Islet precursor cell (in vitro differentiated cells): ENCODE results near the gene MAP4K4.
"Not testable (repeated sequence)": the region's sequence is repeated elsewhere in the genome, so short reads cannot be mapped to it uniquely, and the experiment has no call there.

Source experiments
- DNase-seq: peaks from one replicate; pipeline ENCODE4 v3.0.0-alpha.2; 2018

MAP4K4 gene

DNA sequence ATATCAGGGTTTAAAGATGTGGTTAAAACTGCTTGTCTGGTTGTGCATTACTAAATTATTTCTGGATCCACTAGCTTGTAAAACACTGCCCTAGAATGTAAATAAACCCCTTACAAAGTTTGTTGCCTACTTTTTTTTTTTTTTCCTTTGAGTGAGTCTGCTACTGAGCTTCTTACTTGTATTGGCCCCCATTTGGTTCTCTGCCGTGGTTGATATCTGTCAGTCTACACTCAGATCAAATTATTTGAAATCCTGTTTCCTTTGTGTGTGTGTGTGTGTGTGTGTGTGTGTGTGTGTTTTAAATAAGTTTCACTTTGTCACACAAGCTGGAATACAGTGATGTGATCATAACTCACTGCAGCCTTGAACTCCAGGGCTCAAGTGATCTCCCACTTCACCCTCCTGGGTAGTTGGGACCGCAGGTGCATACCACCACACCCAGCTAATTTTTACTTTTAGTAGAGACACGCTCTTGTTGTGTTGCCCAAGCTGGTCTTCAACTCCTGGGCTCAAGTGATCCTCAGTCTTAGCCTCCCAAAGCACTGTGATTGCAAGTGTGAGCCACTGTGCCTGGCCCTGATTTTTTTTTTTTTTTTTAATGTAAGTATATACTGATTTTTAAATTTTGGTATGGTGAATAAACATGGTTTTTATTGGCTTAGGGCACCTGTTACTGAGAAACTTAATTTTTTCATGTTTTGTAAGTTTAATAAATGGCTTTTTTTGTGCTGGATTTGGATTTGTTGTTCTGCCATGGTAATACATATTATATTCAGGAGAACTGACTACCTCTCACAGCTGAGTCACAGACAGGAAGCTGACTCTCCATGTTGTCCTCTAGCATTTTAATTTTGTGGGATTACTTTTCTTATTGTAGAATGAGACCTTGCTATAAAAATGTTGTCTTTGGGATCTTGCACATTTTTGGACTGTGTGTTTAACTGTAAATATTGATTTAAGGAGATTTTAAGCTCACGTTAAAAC lies 48.5 kb downstream of the MAP4K4 start:
- DNase-seq: no peak

GRCh38 chr2:101748000-101748399 lies 50.5 kb downstream of the MAP4K4 start:
- DNase-seq: no peak

- not testable (repeated sequence) for DNase-seq
These were observed 51.0 kb downstream of the MAP4K4 start for GRCh38 chr2:101748462-101748861.

DNA sequence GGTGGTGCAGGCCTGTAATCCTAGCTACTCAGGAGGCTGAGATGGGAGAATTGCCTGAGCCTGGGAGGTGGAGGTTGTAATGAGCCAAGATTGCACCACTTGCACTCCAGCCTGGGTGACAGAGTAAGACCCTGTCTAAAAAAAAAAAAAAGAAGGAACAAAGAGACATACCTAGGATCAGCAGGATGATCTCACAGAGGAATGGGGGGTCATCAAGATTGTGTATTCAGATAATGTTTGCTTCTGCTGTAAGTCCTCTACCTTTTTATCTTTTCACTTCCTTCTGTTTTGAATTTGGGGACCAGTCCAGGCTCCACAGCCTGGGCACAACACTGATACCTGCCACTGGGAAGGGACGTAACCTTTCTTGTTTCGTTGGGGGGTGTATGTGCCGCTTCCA lies 53.2 kb downstream of the MAP4K4 start:
- DNase-seq: no peak

DNA sequence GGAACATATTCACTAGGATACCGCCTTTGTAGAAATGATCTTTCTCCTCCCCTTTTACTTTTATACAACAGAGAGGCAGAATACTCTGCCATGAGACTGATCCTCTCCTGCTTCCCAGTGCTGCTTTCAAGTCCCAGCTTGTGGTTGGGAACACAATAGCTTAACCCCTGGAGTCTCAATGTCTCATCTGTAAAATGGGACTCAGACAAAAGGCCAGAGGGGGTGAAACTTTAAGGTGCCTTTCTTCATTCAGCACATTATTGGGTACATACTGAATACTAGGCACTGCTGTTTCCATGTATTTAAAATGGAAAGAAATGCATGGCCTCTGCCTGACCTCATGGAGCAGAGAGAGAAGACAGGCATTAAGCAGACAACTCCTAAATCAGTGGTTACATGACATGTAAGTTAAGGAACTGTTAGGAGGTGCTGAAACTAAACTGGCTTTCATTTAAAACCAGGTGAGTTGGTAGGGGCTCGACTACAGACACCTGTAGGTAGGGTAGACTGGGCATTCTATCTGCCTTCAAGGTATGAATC lies 53.8 kb downstream of the MAP4K4 start:
- no peak for DNase-seq

DNA sequence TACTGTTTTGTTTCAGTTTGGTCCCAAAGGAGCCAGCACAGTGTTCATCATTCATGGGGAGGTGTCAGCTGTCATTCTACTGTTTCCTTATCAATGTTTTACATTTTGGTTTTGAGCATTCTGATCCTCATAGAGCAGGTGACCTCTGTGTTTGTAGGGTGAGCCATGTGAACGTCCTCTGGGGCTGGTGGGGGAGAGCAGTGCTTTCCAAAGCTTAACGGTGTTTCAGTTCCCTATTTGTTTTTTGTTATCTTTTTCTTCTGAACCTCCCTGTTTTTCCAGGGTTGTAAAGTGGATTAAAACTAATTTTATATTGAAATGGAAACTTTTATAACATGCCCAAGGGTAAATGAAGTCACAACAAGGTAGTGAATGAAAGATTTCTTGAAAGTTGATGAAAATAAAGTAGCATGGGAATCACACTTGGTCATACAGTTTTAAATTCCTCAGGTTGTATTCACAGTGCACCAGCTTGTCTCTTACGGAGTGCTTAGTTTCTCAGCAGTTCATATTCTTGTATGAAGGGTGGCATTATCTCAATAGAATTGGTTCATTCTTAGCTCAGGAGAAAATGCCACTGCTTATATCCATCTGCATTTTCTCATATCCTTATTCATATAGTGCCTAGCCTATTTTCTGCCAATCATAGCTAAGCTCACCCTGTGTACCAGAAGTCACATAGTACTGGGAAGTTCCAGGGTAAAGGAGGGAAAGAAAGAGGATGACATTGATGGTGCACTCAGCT lies 54.5 kb downstream of the MAP4K4 start:
- no peak for DNase-seq

DNA sequence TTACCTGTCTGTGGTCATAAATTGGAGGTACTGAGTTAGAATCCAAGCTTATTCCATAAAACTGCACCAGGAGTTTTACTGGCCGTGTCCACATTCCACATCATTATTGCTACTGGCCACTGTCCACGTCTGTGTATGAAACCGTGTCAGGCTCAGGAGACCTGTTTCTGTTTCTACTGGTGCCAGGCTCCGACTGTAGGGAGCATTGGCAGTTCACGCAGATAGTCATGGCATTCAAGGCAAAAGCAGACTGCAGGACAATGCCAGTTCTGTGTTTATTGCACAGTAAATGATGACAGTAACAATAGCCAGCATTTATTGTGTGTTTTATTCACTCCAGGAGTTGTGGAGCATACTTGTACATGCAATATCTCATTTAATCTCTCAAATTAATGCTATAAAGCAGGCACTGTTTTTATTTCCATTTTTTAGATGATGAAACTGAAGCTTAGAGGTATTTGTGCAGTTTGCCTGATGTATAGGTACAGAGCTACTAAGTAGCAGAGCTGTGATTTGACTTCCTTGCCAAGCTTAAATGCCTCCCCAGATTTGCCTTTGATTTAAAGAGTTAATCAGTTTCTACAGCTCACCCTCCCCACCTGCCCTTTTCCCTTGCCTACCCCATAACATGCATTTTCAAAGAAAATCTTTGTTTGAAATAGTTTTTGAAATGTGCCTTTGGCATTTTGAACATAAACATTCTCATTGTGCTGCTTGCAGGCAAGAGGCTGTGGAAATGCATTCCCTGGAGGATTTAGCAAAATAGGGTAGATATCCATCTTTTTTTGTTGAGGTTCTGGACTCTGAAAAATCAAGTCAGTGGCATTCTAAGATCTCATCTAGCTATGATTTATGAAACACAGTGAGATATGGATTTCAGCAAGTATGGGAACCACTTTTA lies 55.5 kb downstream of the MAP4K4 start:
- DNase-seq: no peak

GRCh38 chr2:101753720-101754490 lies 56.4 kb downstream of the MAP4K4 start:
- no peak for DNase-seq

- no peak for DNase-seq
These were observed 57.1 kb downstream of the MAP4K4 start for GRCh38 chr2:101754618-101755017.

- no peak for DNase-seq
These were observed 58.8 kb downstream of the MAP4K4 start for GRCh38 chr2:101756266-101756665.

- DNase-seq: no peak
These were observed 60.5 kb downstream of the MAP4K4 start for GRCh38 chr2:101758001-101758400.

DNA sequence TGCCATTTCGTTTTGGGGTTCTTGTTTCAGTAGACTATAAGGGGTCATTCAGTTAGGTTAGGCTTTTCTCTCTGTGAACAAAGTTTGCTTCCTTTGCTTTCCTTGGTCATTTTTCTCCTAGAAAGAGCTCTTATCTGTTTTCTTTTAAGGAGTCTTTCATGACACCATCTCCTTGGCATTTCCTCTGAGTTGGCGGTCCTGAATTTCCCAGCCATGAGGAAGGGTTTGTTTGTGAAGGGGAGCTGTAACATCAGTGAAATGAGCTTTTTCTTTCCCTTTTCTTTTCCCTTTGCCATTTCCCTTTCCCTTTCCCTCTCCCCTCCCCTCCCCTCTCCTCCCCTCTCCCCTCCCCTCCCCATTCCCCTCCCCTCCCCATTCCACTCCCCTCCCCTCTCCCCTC lies 61.7 kb downstream of the MAP4K4 start:
- DNase-seq: peak; percentile 86

DNA sequence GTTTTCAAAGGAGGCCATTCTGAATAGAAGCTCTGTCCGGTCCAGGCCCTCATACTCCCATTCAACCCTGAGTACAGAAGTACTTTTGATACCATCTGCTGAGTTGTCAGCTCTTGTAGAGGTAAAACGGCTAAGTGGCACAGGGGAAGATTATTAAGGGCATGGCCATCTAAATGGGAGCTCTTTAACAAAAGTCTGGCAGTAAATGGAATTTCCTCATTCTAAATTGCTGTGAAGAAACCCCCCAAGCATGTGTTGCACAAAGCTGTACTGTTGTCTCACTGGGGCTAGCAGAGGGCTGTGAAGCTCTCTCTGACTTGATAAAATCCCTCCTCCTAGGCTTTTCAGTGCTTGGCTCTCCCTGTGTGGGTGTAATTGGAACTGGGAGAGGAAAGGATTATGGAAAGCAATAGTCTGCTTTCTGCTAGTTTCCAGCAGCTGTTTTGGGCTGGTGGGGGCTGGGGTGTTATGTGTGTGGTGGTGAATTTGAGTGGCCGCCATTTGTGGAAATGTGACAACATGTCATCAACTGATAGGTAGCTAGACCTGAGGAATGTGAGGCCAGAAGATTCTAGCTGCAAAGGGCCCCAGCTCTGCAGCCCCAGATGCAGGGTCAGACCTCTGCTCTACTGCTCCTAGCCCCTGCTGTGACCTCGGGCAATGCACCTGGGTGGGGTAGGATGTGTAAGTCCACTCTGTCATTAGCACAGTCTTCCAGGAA lies 65.1 kb downstream of the MAP4K4 start:
- peak; percentile 94 for DNase-seq

DNA sequence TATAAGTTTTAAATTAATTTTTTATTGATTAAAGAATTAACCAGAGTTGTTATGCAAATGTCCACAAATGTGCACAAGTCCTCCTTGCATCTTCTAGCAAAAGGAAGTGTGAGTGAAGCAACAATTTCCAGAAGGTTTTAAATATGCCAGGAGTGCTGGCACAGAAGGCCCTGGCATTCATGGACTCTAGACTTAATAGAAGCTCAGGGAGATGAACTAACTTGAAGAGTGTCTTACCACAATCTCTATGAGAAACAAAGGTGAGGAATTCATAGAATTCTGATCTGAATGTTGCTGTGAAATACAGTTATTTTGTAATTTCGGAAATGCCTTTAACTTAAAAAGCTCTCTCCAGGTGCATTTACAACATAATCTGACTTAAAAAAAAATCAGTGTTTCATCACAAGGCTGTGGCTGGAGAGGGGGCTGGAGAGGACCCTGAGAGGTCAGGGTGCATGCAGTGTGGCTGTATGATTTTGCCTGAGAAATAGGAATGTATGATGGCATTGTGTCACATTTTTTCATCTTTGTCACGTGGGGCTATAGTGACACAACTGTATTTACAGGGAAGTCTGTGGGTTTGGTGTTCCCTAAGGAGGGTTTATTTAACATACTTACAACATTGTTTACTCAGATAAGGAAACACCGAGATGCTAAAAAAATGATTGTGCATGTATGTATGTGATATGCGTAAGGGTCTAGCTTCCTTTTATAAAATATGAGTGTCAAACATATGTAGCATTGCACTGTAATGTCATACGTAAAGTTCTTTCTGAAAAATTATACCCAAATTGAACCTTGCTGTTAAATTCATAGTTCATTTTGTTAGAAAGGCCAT lies 66.2 kb downstream of the MAP4K4 start:
- DNase-seq: no peak

GRCh38 chr2:101766337-101766736 lies 68.8 kb downstream of the MAP4K4 start:
- no peak for DNase-seq

- peak; percentile 83 for DNase-seq
These were observed 69.6 kb downstream of the MAP4K4 start for GRCh38 chr2:101766871-101767739.

GRCh38 chr2:101768556-101769220 lies 71.2 kb downstream of the MAP4K4 start:
- no peak for DNase-seq

DNA sequence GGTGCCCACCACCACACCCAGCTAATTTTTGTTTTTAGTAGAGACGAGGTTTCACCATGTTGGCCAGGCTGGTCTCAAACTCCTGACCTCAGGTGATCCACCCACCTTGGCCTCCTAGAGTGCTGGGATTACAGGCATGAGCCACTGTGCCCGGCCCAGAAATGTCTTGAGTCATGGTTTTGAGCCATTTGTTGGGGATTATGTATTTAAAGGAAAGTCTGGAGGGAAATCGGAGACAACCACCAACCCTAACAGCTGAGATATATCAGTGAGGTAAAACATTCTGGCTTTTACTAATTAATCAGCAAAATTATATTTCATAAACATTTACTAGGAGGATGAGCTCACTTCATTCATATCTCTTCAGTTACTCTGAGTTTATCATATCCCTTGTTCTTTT lies 72.2 kb downstream of the MAP4K4 start:
- DNase-seq: not testable (repeated sequence)
